ENCODE results near the gene ITLN1.

The ITLN1 gene

DNA sequence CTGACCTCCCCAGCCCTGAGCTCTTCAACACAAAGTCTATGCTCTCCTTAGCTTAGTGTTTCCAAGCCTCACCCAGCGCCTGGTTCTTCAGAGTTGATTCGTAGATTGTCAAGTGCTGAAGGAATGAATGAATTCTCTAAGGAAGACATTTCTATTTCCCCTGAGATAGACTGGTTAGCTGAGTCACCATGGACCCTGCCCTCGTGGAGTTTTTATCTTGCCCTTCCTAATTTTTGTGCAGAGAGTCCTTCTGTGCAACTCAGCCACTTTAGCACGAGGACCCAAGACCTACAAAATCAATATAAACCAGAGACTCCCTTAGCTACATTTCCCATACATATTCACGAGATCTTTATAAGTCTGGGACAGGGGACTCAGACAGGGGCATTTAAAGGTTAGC, 19.6 kb downstream of the ITLN1 start (continued):
- TF ChIP-seq, protein P1, sequence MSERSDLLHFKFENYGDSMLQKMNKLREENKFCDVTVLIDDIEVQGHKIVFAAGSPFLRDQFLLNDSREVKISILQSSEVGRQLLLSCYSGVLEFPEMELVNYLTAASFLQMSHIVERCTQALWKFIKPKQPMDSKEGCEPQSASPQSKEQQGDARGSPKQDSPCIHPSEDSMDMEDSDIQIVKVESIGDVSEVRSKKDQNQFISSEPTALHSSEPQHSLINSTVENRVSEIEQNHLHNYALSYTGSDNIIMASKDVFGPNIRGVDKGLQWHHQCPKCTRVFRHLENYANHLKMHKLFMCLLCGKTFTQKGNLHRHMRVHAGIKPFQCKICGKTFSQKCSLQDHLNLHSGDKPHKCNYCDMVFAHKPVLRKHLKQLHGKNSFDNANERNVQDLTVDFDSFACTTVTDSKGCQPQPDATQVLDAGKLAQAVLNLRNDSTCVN (tag by site-specific recombination; optimal IDR thresholded peaks at IDR 0.05), result no peak
- no peak for TF ChIP-seq ZBTB21 (tag by site-specific recombination; IDR thresholded peaks at IDR 0.05)
- TF ChIP-seq ZNF274 (IDR thresholded peaks at IDR 0.05; ENCODE audit: low read length), result no peak
- TF ChIP-seq ZNF274 (tag by site-specific recombination; IDR thresholded peaks at IDR 0.05; ENCODE audit: borderline replicate concordance), result no peak
- TF ChIP-seq ZNF335 (tag by site-specific recombination; conservative IDR thresholded peaks at IDR 0.05), result no peak
- TF ChIP-seq ZNF792 (tag by site-specific recombination; IDR thresholded peaks at IDR 0.05), result no peak
- no peak for TF ChIP-seq ZNF16 (tag by site-specific recombination; IDR thresholded peaks at IDR 0.05; ENCODE audit: low read depth)
- no peak for TF ChIP-seq ZNF214 (tag by site-specific recombination; IDR thresholded peaks at IDR 0.05; ENCODE audit: borderline replicate concordance)
- TF ChIP-seq, protein P2, sequence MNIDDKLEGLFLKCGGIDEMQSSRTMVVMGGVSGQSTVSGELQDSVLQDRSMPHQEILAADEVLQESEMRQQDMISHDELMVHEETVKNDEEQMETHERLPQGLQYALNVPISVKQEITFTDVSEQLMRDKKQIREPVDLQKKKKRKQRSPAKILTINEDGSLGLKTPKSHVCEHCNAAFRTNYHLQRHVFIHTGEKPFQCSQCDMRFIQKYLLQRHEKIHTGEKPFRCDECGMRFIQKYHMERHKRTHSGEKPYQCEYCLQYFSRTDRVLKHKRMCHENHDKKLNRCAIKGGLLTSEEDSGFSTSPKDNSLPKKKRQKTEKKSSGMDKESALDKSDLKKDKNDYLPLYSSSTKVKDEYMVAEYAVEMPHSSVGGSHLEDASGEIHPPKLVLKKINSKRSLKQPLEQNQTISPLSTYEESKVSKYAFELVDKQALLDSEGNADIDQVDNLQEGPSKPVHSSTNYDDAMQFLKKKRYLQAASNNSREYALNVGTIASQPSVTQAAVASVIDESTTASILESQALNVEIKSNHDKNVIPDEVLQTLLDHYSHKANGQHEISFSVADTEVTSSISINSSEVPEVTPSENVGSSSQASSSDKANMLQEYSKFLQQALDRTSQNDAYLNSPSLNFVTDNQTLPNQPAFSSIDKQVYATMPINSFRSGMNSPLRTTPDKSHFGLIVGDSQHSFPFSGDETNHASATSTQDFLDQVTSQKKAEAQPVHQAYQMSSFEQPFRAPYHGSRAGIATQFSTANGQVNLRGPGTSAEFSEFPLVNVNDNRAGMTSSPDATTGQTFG (tag by site-specific recombination; IDR thresholded peaks at IDR 0.05; ENCODE audit: borderline replicate concordance), result no peak
- TF ChIP-seq, protein P3, sequence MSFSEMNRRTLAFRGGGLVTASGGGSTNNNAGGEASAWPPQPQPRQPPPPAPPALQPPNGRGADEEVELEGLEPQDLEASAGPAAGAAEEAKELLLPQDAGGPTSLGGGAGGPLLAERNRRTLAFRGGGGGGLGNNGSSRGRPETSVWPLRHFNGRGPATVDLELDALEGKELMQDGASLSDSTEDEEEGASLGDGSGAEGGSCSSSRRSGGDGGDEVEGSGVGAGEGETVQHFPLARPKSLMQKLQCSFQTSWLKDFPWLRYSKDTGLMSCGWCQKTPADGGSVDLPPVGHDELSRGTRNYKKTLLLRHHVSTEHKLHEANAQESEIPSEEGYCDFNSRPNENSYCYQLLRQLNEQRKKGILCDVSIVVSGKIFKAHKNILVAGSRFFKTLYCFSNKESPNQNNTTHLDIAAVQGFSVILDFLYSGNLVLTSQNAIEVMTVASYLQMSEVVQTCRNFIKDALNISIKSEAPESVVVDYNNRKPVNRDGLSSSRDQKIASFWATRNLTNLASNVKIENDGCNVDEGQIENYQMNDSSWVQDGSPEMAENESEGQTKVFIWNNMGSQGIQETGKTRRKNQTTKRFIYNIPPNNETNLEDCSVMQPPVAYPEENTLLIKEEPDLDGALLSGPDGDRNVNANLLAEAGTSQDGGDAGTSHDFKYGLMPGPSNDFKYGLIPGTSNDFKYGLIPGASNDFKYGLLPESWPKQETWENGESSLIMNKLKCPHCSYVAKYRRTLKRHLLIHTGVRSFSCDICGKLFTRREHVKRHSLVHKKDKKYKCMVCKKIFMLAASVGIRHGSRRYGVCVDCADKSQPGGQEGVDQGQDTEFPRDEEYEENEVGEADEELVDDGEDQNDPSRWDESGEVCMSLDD (tag by site-specific recombination; IDR thresholded peaks at IDR 0.05), result no peak
- TF ChIP-seq, protein P4, sequence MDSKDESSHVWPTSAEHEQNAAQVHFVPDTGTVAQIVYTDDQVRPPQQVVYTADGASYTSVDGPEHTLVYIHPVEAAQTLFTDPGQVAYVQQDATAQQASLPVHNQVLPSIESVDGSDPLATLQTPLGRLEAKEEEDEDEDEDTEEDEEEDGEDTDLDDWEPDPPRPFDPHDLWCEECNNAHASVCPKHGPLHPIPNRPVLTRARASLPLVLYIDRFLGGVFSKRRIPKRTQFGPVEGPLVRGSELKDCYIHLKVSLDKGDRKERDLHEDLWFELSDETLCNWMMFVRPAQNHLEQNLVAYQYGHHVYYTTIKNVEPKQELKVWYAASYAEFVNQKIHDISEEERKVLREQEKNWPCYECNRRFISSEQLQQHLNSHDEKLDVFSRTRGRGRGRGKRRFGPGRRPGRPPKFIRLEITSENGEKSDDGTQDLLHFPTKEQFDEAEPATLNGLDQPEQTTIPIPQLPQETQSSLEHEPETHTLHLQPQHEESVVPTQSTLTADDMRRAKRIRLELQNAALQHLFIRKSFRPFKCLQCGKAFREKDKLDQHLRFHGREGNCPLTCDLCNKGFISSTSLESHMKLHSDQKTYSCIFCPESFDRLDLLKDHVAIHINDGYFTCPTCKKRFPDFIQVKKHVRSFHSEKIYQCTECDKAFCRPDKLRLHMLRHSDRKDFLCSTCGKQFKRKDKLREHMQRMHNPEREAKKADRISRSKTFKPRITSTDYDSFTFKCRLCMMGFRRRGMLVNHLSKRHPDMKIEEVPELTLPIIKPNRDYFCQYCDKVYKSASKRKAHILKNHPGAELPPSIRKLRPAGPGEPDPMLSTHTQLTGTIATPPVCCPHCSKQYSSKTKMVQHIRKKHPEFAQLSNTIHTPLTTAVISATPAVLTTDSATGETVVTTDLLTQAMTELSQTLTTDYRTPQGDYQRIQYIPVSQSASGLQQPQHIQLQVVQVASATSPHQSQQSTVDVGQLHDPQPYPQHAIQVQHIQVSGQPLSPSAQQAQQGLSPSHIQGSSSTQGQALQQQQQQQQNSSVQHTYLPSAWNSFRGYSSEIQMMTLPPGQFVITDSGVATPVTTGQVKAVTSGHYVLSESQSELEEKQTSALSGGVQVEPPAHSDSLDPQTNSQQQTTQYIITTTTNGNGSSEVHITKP (tag by site-specific recombination; IDR thresholded peaks at IDR 0.05), result no peak

DNA sequence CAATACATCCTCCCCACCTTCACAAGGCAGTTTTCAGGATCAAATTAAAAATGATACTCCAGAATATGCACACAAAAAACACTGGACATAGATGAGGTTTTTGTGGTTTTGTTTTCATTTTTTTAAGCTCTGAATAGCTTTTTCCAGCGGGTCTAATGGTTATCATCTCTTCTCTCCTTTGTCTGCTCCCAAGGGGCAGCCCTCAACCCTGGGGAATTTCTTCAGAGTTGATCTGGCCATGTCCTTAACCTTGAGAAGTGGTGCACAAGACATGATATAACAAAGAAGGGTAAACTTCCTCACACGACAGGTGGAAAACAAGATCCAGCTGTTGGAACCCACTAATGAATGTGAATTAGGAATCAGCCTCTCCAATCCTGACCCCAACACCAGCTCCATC, 20.8 kb downstream of the ITLN1 start:
- ChIA-PET CTCF (interaction anchor here (1.4 kb wide), 1 partner anchor 13 kb away, joined by 3 read pairs; no protein-coding TSS in a partner anchor), POLR2A (no interaction called here)
- Histone ChIP-seq H3K4me3 (ENCODE audit: low read depth, low read length) (no peak overlapping the region), H3K9me3 (ENCODE audit: control insufficient read depth, insufficient read depth, low read depth, low read length) (no peaks in the 10 kb centered on the region), H3K4me1 (ENCODE audit: control insufficient read depth, insufficient read depth, low read length) (no peaks in the 10 kb centered on the region), H3K36me3 (ENCODE audit: control insufficient read depth in 2 of 2, insufficient read depth in 1 of 2, low read length in 2 of 2) (no peaks in the 10 kb centered on the region), H3K27ac (ENCODE audit: extremely low read depth, low read depth, low read length) (no peak overlapping the region)
- TF ChIP-seq ZNF239 (tag by site-specific recombination; IDR thresholded peaks at IDR 0.05), result no peak
- TF ChIP-seq ZBTB48 (tag by site-specific recombination; IDR thresholded peaks at IDR 0.05), result no peak
- no peak for TF ChIP-seq ZNF138 (tag by site-specific recombination; IDR thresholded peaks at IDR 0.05; ENCODE audit: borderline replicate concordance)
- TF ChIP-seq ZNF433 (tag by site-specific recombination; IDR thresholded peaks at IDR 0.05; ENCODE audit: low read depth), result no peak
- TF ChIP-seq ZNF623 (tag by site-specific recombination; IDR thresholded peaks at IDR 0.05), result no peak
- TF ChIP-seq ZBTB21 (tag by site-specific recombination; IDR thresholded peaks at IDR 0.05), result no peak
- no peak for TF ChIP-seq KLF7 (tag by site-specific recombination; IDR thresholded peaks at IDR 0.05; ENCODE audit: borderline replicate concordance)
- TF ChIP-seq ZNF426 (tag by site-specific recombination; IDR thresholded peaks at IDR 0.05), result no peak
- TF ChIP-seq, protein P5, sequence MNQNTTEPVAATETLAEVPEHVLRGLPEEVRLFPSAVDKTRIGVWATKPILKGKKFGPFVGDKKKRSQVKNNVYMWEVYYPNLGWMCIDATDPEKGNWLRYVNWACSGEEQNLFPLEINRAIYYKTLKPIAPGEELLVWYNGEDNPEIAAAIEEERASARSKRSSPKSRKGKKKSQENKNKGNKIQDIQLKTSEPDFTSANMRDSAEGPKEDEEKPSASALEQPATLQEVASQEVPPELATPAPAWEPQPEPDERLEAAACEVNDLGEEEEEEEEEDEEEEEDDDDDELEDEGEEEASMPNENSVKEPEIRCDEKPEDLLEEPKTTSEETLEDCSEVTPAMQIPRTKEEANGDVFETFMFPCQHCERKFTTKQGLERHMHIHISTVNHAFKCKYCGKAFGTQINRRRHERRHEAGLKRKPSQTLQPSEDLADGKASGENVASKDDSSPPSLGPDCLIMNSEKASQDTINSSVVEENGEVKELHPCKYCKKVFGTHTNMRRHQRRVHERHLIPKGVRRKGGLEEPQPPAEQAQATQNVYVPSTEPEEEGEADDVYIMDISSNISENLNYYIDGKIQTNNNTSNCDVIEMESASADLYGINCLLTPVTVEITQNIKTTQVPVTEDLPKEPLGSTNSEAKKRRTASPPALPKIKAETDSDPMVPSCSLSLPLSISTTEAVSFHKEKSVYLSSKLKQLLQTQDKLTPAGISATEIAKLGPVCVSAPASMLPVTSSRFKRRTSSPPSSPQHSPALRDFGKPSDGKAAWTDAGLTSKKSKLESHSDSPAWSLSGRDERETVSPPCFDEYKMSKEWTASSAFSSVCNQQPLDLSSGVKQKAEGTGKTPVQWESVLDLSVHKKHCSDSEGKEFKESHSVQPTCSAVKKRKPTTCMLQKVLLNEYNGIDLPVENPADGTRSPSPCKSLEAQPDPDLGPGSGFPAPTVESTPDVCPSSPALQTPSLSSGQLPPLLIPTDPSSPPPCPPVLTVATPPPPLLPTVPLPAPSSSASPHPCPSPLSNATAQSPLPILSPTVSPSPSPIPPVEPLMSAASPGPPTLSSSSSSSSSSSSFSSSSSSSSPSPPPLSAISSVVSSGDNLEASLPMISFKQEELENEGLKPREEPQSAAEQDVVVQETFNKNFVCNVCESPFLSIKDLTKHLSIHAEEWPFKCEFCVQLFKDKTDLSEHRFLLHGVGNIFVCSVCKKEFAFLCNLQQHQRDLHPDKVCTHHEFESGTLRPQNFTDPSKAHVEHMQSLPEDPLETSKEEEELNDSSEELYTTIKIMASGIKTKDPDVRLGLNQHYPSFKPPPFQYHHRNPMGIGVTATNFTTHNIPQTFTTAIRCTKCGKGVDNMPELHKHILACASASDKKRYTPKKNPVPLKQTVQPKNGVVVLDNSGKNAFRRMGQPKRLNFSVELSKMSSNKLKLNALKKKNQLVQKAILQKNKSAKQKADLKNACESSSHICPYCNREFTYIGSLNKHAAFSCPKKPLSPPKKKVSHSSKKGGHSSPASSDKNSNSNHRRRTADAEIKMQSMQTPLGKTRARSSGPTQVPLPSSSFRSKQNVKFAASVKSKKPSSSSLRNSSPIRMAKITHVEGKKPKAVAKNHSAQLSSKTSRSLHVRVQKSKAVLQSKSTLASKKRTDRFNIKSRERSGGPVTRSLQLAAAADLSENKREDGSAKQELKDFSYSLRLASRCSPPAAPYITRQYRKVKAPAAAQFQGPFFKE (tag by site-specific recombination; IDR thresholded peaks at IDR 0.05; ENCODE audit: borderline replicate concordance), result no peak
- TF ChIP-seq ZNF777 (tag by site-specific recombination; IDR thresholded peaks at IDR 0.05; ENCODE audit: borderline replicate concordance), result no peak
- TF ChIP-seq KLF8 (tag by site-specific recombination; IDR thresholded peaks at IDR 0.05), result no peak
